Natural killer cell treated with Interleukin-12 subunit alpha and Interleukin-12 subunit beta and Interleukin-15 and Interleukin-18, amount 100 ng/mL, for 72 hours (primary cell): ENCODE measurements around the gene TAL2. TPM values are rescaled to one million over a fixed set of nuclear protein-coding genes. Genes with fewer than 3 reads are reported as not detected.

Source experiments
- ATAC-seq, 2 donors: fragments of 150-1000 bp; cut with Tn5 transposase in 1 of 2; sonication (Bioruptor Pico), chemical (Tn5 transposase) in 1 of 2; 2 replicates each; pipeline ENCODE4 v1.10.0; 2021
- DNase-seq: peaks from one replicate; pipeline ENCODE4 v3.0.0; 2022; ENCODE audit warnings: low spot score
- H3K27ac Mint-ChIP-seq, 2 donors: 1 replicate in 1 of 2; 2 replicates in 1 of 2; pipeline ENCODE4 v1.8.0; 2022; ENCODE audit warnings: mixed read lengths in 2 of 2, mild to moderate bottlenecking in 1 of 2, moderate library complexity in 1 of 2
- H3K27me3 Mint-ChIP-seq, 2 donors: 1 replicate in 1 of 2; 2 replicates in 1 of 2; pipeline ENCODE4 v1.8.0; 2022; ENCODE audit warnings: mixed read lengths in 2 of 2
- H3K36me3 Mint-ChIP-seq: one replicate; pipeline ENCODE4 v1.8.0; 2022; ENCODE audit warnings: mixed read lengths
- H3K4me1 Mint-ChIP-seq, 2 donors: 1 replicate in 1 of 2; 2 replicates in 1 of 2; pipeline ENCODE4 v1.8.0; 2022; ENCODE audit warnings: low read depth in 2 of 2, mixed read lengths in 2 of 2, mild to moderate bottlenecking in 1 of 2
- H3K4me3 Mint-ChIP-seq: one replicate; pipeline ENCODE4 v1.8.0; 2022; ENCODE audit warnings: mixed read lengths
- H3K9me3 Mint-ChIP-seq: 2 replicates; pipeline ENCODE4 v1.8.0; 2022; ENCODE audit warnings: mixed read lengths
- total RNA-seq, 2 donors: library from RNA; stranded (reverse); gene quantifications; one replicate each; pipeline ENCODE4 v1.2.3, GENCODE V29; 2022

Gene TAL2
- not detected for total RNA-seq

DNA sequence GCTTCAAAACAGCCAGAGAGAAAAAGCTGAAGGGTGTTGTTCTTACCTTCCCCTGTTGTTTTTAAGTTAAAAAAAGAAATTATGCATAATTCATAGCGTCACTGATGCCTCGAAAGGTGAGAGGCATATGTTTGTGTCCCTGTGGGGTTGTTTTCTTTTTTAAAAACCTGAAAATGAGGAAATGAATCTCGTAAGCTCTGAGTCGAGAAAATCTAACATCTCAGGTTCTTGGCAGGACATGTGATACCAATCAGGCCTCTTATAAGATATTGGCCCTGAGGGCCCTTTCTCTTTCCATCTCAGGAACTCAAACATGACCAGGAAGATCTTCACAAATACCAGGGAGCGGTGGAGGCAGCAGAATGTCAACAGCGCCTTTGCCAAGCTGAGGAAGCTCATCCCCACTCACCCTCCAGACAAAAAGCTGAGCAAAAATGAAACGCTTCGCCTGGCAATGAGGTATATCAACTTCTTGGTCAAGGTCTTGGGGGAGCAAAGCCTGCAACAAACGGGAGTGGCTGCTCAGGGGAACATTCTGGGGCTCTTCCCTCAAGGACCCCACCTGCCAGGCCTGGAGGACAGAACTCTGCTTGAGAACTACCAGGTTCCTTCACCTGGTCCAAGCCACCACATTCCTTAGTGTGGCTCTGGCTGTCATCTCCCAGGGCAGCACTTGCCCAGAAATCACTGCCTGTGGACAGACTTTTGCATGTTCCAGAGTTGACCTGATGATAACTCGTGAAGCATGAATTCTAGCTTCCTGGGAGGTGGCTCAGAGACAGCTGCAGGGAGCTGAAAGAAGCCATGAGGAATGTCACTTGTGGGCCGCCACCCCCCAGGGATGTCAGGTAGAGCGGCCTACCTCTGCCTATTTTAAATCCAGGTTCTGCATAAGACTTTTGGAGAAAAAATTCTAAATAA, at the start of gene TAL2:
Gene TAL2 (plus strand): TSS at position 274 of the 921 bp plus-strand sequence. CDS start 40 bp downstream, at position 314.
- H3K4me1 Mint-ChIP-seq: no peaks in the 10 kb centered on the region
- H3K36me3 Mint-ChIP-seq: no peaks in the 10 kb centered on the region
- DNase-seq (no peak), ATAC-seq (no peak)
- no peak within 1 kb of the TSS for H3K4me3 Mint-ChIP-seq
- H3K27ac Mint-ChIP-seq: no peak within 1 kb of the TSS
- peaks cover 20 to 23% of the 10 kb centered on the region in 2 donors for H3K27me3 Mint-ChIP-seq
- no peaks in the 10 kb centered on the region for H3K9me3 Mint-ChIP-seq

DNA sequence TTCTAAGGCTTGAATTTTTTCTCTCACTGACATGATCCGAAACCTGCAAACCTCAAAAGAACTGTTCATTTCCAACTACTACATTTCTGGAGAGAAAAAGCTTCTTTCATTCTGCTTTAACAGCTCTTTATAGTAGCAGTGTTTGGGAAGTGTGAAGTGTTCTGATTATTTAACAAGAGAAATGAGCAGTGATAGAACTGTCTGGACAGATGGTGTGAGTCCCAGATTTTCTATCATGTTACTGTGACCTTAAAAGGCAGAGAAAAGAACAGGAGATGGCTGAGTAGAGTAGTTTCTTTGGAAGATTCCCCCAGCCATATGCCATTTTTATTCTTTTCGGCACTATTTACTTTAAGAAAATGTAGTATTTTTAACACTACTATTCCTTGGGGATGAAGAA, 41.3 kb upstream of the TAL2 start:
- no peak for DNase-seq
- no peak for ATAC-seq
- no peaks in the 10 kb centered on the region for H3K27me3 Mint-ChIP-seq
- H3K4me3 Mint-ChIP-seq: no peak overlapping the region
- H3K27ac Mint-ChIP-seq: no peak overlapping the region
- peaks cover 7% of the 10 kb centered on the region for H3K36me3 Mint-ChIP-seq
- H3K4me1 Mint-ChIP-seq: no peaks in the 10 kb centered on the region
- H3K9me3 Mint-ChIP-seq: no peaks in the 10 kb centered on the region

DNA sequence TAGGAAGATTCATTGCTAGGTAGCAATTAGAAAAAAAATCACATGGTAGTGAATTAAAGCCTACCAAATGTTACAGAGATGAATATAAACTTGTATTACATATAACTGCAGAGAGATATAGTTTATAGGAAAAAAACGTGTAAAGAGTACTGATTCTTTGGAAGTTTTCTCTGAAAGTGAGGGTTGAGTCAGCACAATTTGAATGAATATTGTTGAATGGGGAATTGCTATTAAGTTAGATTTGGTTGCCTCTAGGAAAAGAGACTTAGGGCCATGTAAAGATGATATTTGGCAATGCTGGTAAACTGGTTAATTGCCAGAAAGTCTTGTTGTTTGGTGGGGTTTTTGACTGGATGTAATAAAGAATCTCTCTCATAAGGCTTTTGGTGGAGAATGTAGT, 37.2 kb upstream of the TAL2 start:
- Mint-ChIP-seq H3K36me3 (peaks cover 13% of the 10 kb centered on the region), H3K27me3 (no peaks in the 10 kb centered on the region), H3K4me1 (no peaks in the 10 kb centered on the region), H3K27ac (no peak overlapping the region), H3K9me3 (no peaks in the 10 kb centered on the region), H3K4me3 (no peak overlapping the region)
- DNase-seq (no peak), ATAC-seq (no peak)

DNA sequence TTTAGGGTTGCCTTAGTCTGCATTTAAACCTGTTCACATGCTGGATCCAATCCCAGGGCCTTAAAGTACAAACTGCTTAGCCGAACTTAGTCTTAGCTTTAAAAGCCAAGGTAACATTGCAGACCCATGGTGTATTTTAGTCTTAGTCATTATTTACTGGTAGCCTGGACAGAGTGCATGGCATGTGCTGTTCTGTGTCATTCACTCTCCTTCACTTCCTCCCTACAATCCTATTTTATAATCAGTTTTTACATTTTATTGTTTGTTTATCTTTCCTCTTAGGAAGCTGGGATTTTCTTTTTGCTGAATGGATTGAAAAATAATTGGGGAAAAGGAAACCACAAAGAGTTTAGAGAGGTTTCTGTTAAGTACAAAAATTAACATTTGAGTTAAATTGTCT, 29.4 kb upstream of the TAL2 start:
- H3K27ac Mint-ChIP-seq: no peak overlapping the region
- no peaks in the 10 kb centered on the region for H3K9me3 Mint-ChIP-seq
- no peak for DNase-seq
- H3K36me3 Mint-ChIP-seq: peaks cover 7% of the 10 kb centered on the region
- ATAC-seq: no peak
- no peaks in the 10 kb centered on the region for H3K27me3 Mint-ChIP-seq
- no peaks in the 10 kb centered on the region for H3K4me1 Mint-ChIP-seq
- no peak overlapping the region for H3K4me3 Mint-ChIP-seq

DNA sequence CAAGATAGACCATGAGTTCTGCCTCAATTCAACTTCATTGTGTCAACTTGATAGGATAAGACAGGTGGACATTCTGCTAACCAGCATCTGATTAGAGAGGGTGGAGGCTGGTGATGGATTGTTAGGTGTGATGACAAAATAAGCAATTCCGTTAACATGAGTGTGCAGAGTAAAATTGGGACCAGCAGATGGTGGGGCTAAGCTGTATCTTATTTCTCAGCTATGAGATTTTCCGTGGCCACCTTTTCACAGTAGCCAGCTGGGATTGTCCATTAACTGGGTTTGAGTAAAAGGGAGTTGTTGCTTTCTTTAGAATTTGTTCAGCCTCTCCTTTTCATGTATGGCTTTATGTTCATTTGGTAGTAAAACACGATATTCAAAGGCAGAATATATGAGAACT, 28.8 kb upstream of the TAL2 start:
- Mint-ChIP-seq H3K36me3 (peaks cover 6% of the 10 kb centered on the region), H3K4me1 (no peaks in the 10 kb centered on the region), H3K27me3 (no peaks in the 10 kb centered on the region), H3K9me3 (no peaks in the 10 kb centered on the region), H3K27ac (no peak overlapping the region), H3K4me3 (no peak overlapping the region)
- DNase-seq: no peak
- no peak for ATAC-seq

DNA sequence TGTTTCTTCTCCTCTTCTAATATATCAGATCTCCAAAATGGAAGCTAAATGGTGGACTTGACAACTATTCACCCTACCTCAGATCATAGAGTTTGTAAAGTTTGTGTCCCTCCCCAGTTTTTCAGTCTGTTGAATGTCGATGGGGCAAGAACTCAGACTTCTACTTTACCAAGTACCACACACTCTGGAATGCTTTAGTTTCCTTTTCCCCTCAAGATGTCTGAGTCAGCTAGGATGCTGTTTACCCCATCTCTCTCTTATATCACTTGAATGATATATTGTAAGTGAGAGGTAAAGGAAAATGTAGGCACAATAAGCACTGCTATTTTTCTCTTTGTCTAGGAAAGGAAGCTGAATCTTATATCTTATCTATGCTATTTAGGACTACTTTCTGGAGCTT, 25.9 kb upstream of the TAL2 start:
- no peak overlapping the region for H3K27ac Mint-ChIP-seq
- no peak overlapping the region for H3K4me3 Mint-ChIP-seq
- no peaks in the 10 kb centered on the region for H3K9me3 Mint-ChIP-seq
- H3K27me3 Mint-ChIP-seq: no peaks in the 10 kb centered on the region
- DNase-seq (no peak), ATAC-seq (no peak)
- H3K4me1 Mint-ChIP-seq: no peaks in the 10 kb centered on the region
- peaks cover 9% of the 10 kb centered on the region for H3K36me3 Mint-ChIP-seq

DNA sequence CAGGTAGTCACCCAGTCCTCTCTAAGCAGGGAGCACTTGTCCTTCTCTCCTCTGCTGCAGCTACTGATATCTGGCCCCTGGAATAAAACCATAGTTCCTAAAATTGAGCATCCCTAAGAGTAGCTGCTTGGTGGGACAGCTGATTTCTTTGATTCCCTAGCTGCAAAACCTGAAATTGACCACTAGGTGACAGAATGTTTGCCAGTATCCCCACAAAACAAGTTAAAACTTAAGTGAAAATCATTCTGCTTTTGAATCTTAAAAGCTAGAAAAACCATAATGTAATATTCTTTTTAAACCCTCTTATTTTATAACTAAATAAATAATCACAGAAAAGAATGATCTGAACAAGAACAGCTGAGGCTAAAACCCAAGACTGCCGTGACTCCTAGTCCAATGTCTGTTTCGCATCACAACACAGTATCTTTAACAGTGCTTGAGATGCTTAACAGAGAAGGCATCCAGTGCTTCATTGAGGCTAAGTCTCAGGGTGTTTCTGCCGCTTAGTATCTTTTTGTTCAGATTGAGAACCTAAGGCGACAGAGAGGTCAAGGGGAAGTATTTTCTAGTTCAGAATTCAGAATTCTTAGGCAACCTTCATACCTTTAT, 24.4 kb upstream of the TAL2 start:
- H3K4me1 Mint-ChIP-seq: no peaks in the 10 kb centered on the region

DNA sequence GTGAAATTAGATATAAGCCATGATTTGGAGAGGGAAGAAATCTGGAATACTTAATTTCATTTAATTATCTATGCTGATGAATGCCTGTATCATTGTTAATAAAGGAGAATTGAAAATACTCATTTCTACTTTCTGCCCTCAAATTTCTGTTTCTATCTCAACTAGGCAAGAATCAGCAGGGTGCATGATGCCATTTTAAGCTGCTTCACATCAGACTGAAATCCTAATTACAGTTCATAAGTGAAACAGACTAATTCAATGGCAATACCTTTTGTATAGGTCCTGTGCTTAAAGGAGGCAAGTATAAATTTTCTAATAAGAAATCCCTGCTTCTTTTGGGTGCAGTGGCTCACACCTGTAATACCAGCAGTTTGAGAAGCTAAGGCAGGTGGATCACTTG, 22.3 kb upstream of the TAL2 start:
- DNase-seq: no peak
- H3K9me3 Mint-ChIP-seq: no peaks in the 10 kb centered on the region
- H3K27ac Mint-ChIP-seq: no peak overlapping the region
- H3K27me3 Mint-ChIP-seq: no peaks in the 10 kb centered on the region
- peaks cover 11% of the 10 kb centered on the region for H3K36me3 Mint-ChIP-seq
- no peaks in the 10 kb centered on the region for H3K4me1 Mint-ChIP-seq
- ATAC-seq: no peak
- no peak overlapping the region for H3K4me3 Mint-ChIP-seq

More for the DNA sequence above, 24.4 kb upstream of the TAL2 start:
- H3K27me3 Mint-ChIP-seq: no peaks in the 10 kb centered on the region
- peaks cover 11% of the 10 kb centered on the region for H3K36me3 Mint-ChIP-seq
- ATAC-seq: no peak
- H3K9me3 Mint-ChIP-seq: no peaks in the 10 kb centered on the region
- no peak overlapping the region for H3K4me3 Mint-ChIP-seq
- no peak for DNase-seq
- no peak overlapping the region for H3K27ac Mint-ChIP-seq

DNA sequence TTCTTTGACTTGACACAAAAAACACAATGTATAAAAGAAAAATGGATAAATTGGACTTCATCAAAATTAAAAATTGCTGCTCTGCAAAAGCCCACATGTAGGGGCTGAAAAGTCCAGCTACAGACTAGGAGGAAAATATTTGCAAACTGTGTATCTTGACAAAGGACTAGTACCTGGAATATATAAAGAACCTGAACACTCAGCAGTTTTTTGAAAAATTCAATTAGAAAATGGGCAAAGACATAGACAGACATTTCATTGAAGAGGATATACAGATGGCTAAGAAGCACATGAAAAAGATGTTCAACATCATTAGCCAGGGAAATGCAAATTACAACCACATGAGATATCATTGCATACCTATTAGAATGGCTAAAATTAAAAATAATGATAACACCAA, 18.5 kb upstream of the TAL2 start:
- Mint-ChIP-seq H3K4me1 (no peaks in the 10 kb centered on the region), H3K4me3 (no peak overlapping the region), H3K9me3 (no peaks in the 10 kb centered on the region), H3K27me3 (no peaks in the 10 kb centered on the region), H3K36me3 (peaks cover 4% of the 10 kb centered on the region), H3K27ac (no peak overlapping the region)
- ATAC-seq: no peak
- DNase-seq: no peak

DNA sequence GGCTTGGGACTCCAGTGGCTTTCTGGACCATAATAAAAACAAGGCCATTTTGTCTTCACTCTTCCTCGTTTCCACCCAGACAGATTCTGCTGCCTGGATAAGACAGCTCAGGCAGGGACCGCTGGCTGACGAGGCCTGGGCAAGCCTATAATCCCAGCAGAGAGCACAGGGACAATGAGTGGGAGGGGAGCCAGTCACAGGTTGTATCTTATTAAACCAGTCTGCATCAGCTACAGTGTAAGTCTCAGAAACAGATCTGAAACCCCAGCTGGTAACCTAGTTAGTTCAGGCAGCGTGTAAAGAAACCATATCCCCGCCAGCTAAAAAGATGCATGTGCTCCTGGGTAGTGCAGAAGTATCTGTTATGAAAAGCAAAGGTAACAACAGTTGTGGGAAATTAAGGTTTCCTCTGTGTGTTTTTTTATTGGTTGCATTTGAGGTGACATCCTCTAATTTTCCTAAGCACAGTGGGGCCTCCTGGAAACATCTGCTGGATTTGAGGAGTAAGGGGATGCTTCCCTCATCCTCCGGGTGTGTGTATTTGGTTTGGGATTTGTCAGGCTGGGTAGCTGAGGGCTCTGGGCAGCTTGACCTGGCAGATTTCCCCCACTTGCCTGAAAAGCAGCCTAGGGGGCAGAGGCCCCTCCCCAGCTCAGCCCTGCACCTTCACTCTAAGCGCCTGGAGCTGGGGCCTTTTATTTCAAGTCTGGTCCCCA, 15.2 kb upstream of the TAL2 start:
- no peaks in the 10 kb centered on the region for H3K27me3 Mint-ChIP-seq
- H3K9me3 Mint-ChIP-seq: no peaks in the 10 kb centered on the region
- H3K36me3 Mint-ChIP-seq: no peaks in the 10 kb centered on the region
- no peaks in the 10 kb centered on the region for H3K4me1 Mint-ChIP-seq
- no peak for ATAC-seq
- H3K27ac Mint-ChIP-seq: no peak overlapping the region
- H3K4me3 Mint-ChIP-seq: no peak overlapping the region
- DNase-seq: no peak

DNA sequence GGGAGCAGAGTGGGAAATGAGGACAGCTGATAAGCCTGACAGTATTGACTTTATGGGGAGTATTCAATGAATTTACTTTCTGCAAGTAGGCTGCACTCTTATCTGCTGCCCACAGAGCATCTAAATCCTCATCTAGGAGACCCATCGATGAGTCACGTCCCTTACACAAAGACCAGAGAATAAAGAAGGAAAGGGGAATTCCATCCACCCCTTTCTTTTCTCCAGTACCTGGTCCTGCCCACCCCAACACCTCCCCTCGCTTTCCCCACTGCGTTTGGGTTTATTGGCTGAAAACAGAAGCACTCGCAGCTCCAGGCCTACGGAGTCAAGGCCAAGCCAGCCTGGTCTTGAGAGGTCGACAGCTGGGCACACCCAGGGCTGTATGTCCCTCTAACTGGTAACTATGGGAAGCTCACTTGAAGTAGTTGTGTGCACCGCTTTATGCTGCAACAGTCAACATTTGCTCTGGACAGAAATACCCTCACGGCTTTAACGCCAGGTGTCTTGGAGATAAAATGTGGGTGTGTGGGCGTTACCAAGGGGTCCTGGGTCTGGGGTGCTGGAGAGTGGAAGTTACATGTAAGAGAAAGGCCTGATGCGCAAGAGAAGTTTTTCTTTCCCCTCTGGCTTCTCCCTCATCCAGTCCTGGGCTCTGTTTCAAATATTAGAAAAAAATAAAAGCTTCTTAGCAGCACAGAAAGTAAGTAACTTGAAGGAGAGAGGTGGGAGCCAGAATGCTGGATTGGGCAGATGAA, 14.5 kb upstream of the TAL2 start:
- no peaks in the 10 kb centered on the region for H3K36me3 Mint-ChIP-seq
- H3K27ac Mint-ChIP-seq: no peak overlapping the region
- ATAC-seq: no peak
- DNase-seq: no peak
- H3K9me3 Mint-ChIP-seq: no peaks in the 10 kb centered on the region
- H3K4me3 Mint-ChIP-seq: no peak overlapping the region
- no peaks in the 10 kb centered on the region for H3K27me3 Mint-ChIP-seq
- H3K4me1 Mint-ChIP-seq: no peaks in the 10 kb centered on the region

DNA sequence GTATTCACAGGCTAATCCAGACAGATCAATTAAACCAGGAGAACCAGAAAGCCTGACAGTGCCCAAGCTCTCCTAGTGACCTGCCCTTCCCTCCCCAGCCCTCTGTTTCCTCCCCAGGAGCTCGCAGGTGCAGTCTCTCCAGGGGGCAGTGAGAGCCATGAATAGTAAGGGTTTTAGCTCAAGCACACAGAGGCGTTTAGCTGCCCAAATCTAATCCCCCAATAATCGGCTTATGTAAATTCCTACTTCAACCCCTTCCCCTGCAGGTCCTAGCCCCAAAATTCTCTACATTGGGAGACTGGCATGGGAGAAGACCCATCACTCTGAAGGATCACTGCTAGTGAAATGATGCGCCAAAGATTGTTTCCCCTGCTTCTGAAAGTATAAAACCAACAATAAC, 10.5 kb upstream of the TAL2 start:
- Mint-ChIP-seq H3K27ac (no peak overlapping the region), H3K4me1 (peaks cover 4 to 5% of the 10 kb centered on the region in 2 donors), H3K4me3 (no peak overlapping the region), H3K9me3 (no peaks in the 10 kb centered on the region), H3K36me3 (no peaks in the 10 kb centered on the region), H3K27me3 (peaks cover 14 to 19% of the 10 kb centered on the region in 2 donors)
- no peak for DNase-seq
- ATAC-seq: no peak

DNA sequence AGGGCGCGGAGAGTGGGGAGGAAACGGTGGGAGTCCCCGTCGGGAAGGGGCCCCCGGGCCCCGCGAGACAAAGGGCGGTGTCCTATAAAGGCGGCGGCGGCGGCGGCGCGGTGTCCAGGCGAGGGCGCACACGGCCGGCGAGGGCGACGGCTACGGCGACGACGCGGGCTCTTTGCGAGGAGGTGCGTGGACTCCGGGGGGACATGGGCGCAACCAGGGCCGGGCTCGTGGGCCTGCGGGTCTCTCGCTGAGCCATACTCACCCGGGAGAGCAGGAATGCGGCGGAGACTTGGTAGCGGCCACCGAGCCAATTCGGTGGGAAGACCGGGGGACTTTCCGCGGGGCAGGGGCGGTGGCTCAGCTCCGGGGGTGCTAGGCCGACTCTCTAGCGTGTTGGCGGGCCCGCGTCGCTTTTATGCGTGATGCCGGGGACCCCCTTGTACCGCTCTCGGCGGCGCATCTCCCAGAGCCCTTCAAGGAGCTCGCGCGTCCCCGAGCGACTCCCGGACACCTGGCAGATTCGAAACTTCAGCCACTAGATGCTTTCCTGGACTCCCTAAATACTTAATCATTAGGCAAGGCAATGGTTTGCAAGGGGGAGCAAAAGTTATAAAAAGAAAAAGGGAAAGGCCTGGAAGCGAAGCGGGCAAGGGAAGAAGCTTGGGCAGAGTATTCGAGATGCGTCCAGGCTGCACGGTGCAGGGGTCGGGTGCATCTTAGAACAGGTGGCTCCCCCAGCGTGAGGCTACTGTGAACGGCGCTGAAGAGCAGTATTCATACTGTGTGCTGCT, 5.9 kb upstream of the TAL2 start:
- Mint-ChIP-seq H3K27me3 (peaks cover 33 to 41% of the 10 kb centered on the region in 2 donors), H3K4me3 (peak overlapping the region; percentile 39), H3K4me1 (peaks cover 4 to 5% of the 10 kb centered on the region in 2 donors), H3K36me3 (no peaks in the 10 kb centered on the region), H3K9me3 (no peaks in the 10 kb centered on the region), H3K27ac (no peak overlapping the region)
- DNase-seq (no peak), ATAC-seq (peak; percentile 41 to 52)
